ENCODE measurements around the gene BTNL3.

The BTNL3 gene

DNA sequence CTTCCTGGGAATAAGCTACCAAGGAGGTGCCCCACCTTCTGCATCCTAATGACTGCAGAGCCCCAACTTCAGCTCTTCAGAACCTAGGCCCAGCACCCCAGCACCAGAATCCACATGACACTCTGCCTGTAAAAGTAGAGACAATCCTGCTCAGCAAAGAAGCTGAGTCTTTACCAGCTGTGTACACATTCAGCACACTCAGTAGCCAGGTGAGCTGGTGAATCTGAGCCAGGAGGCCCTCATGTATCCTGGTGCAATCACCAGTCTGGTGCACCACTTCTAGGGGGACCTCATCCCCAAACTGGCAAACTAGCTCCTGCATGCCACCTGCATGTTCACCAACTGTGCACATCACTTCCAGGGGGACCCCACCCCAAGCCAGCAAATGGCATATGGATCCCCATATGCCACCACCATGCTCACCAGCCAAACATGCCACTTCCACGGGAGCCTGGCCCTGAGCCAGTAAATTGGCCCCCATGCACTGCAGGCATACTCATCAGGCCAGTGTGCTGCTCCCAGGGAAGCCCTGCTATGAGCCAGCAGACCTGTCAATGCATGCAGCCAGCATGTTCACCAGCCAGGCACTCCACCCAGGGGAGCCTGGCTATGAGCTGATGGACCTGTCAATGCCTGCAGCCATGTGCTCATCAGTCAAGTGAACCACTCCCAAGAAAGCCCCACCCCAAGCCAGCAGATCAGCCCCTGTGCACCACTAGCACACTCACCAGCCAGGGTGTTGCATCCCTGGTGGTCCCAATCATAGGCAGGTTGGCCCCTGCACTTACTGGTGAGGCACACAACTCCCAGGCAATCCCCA is 35.8 kb downstream of the BTNL3 start:
- TF ChIP-seq, protein P1, sequence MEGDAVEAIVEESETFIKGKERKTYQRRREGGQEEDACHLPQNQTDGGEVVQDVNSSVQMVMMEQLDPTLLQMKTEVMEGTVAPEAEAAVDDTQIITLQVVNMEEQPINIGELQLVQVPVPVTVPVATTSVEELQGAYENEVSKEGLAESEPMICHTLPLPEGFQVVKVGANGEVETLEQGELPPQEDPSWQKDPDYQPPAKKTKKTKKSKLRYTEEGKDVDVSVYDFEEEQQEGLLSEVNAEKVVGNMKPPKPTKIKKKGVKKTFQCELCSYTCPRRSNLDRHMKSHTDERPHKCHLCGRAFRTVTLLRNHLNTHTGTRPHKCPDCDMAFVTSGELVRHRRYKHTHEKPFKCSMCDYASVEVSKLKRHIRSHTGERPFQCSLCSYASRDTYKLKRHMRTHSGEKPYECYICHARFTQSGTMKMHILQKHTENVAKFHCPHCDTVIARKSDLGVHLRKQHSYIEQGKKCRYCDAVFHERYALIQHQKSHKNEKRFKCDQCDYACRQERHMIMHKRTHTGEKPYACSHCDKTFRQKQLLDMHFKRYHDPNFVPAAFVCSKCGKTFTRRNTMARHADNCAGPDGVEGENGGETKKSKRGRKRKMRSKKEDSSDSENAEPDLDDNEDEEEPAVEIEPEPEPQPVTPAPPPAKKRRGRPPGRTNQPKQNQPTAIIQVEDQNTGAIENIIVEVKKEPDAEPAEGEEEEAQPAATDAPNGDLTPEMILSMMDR (IDR thresholded peaks at IDR 0.05; ENCODE audit: borderline replicate concordance, insufficient read depth, low read depth, low read length): no peak
- H3K4me3 ChIP-seq (ENCODE audit: low read depth, low read length): no peak overlapping the region

DNA sequence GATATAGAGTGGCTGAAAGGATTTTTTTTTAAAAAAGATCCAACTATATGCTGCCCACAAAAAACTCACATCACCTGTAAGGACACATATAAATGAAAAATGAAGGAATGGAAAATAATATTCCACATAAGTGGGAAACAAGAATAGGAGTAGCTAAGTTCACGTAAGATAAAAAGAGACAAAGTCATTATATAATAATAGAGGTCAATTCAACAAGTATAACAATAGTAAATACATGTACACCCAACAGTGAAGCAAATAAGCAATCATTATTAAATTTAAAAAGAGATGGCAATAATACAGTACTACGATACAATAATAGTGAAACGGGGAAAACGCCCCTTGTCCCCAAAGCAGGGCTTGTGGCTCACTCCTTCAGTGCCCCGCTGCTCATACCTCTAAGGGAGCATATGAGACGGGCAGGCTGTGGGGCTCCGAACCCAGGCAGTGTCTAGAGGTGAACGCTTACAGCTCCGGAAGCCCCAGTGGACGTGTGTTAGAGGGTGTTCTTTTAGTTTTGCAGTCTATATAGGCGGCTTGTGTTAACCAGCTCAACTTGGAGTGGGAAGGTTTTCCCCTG is 38.9 kb downstream of the BTNL3 start:
- no peak overlapping the region for H3K4me3 ChIP-seq (ENCODE audit: low read depth, low read length)
- TF ChIP-seq, protein P1 (IDR thresholded peaks at IDR 0.05; ENCODE audit: borderline replicate concordance, insufficient read depth, low read depth, low read length): no peak

DNA sequence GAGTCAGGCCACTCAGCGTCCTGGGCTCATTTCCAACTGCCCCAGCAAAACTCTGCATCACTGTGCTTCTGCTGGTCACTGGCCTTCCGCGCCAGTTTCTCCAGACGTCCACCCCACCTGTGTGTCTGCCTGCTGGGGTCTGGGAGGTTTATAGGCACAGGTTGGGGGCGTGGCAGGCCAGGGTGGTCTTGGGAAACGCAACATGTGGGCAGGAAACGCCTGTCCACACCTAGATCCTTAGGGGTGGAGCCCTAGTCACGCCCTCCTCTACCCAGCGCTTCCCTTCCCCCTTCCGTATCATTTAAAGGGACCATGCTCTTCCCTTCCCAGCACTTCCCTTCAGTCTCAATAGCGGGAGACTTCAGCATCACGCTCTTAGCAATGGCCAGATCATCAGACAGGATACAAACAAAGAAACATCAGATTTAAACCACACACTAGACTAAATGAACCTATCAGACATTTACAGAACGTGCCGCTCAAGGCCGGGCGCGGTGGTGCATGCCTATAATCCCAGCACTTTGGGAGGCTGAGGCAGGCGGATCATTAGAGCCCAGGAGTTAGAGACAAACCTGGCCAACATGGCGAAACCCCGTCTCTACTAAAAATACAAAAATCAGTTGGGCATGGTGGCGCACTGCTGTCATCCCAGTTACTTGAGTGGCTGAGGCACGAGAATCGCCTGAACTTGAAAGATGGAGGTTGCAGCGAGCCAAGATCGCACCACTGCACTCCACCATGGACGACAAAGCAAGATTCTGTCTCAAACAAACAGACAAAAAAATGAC is 39.6 kb downstream of the BTNL3 start:
- TF ChIP-seq, protein P1 (IDR thresholded peaks at IDR 0.05; ENCODE audit: borderline replicate concordance, insufficient read depth, low read depth, low read length): no peak
- no peak overlapping the region for H3K4me3 ChIP-seq (ENCODE audit: low read depth, low read length)

DNA sequence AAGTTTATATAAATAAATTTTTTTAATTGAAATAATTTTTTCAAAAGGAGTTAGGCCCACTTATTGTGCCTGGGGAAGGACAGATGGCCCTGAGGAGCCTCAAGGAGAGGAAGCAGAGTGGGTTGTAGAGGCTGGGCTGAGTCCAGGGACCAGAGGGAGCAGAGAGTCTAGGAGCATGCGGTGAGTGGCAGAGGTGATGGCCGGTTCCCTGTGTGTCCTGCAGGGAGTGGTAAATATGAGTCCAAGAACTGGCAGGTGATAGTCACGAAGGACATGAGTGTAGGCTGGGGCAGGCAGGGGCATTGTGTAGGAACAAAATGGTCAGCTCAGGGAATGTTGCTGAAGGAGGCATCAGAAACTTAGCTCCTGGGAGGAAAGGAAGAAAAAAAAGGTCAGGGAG is 43.1 kb downstream of the BTNL3 start:
- H3K4me3 ChIP-seq (ENCODE audit: low read depth, low read length): no peak overlapping the region
- TF ChIP-seq, protein P1 (IDR thresholded peaks at IDR 0.05; ENCODE audit: borderline replicate concordance, insufficient read depth, low read depth, low read length): no peak

DNA sequence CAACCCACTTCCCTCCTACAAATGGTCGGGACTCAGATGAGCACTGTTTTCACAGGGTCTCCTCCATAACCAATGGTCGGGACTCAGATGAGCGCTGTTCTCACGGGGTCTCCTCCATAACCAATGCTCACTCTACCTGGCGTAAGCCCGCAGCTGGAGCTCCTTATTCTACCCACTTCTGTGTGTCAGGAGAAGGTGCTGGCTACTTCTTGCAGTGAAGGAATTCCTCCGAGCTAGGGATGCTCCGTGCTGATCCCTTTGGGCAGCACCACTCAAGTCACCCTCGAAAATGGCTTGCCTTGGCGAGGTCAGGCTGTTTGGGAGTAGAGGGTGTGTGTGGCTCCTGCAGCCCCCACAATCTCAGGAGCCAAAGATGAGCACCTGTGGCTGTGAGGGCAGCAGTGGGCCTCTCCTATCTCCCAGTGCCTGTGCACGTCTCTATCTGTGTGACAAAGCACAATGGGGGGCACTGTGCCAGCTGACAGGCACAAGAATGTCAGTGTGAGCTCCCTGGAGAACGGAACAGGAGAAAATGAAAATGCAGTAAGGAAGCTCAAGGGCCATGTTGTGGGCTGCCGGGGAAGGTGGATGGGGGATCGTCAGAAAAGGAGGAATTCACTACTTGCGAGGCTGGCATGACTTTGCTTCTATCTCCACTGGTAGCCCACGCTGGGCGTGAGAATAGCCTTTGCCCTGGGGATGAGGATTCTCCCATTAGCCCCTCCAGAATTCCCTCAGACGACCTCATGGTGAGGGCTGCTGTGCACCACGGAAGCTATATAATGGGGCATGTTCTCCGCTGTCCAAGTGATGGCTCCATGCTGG is 47.6 kb downstream of the BTNL3 start:
- no peak overlapping the region for H3K4me3 ChIP-seq (ENCODE audit: low read depth, low read length)
- TF ChIP-seq, protein P1 (IDR thresholded peaks at IDR 0.05; ENCODE audit: borderline replicate concordance, insufficient read depth, low read depth, low read length): no peak

DNA sequence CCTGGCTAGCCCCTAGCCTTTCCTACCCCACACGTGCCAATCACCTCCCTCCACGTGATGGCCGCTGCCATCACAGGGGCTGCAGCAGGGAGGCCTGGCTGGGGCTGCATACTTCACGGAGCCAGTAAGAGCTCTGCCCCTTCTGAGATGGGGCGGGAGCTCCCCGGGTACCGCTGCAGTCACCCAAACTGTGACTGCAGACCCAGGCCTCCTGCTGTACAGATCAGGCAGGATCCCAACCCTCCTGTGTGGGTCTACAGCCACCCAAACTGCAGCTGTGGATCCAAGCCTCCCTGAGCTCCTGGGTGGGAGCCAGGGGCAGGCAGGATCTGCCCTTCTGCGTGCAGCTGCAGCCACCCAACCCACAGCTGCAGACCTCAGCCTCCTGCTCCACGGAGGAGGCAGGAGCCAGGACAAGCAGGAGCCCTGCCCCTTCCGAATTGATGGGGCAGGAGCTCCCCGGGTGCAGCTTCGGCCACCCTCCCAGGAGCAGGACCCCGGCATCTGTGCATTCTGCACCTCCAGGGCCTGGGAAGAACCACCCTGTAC is 48.2 kb downstream of the BTNL3 start:
- H3K4me3 ChIP-seq (ENCODE audit: low read depth, low read length): no peak overlapping the region
- TF ChIP-seq, protein P1 (IDR thresholded peaks at IDR 0.05; ENCODE audit: borderline replicate concordance, insufficient read depth, low read depth, low read length): no peak

Measured in GM12875 (cell line).